Mucosa of descending colon (tissue), 3 donors: ENCODE results near the gene SERPINF2. TPM values are rescaled to one million over a fixed set of nuclear protein-coding genes. Genes with fewer than 3 reads are reported as not detected.

Source experiments
- ATAC-seq: fragments of 200-7000 bp; cut with Tn5 transposase; one replicate; pipeline ENCODE4 v1.9.1; 2020; ENCODE audit warnings: mild to moderate bottlenecking, moderate library complexity
- DNase-seq, 3 donors: peaks; one replicate each; pipeline ENCODE4 v3.0.0-alpha.2; 2020
- H3K36me3 ChIP-seq: fragments of 200-600 bp; one replicate; pipeline ENCODE4 v1.8.0; 2021; ENCODE audit warnings: low read depth, mild to moderate bottlenecking
- H3K4me1 ChIP-seq: fragments of 200-600 bp; one replicate; pipeline ENCODE4 v1.8.0; 2021; ENCODE audit warnings: low read depth, mild to moderate bottlenecking
- H3K4me3 ChIP-seq: fragments of 200-600 bp; one replicate; pipeline ENCODE4 v1.8.0; 2021; ENCODE audit warnings: mild to moderate bottlenecking
- H3K9me3 ChIP-seq: fragments of 200-600 bp; one replicate; pipeline ENCODE4 v1.8.0; 2021; ENCODE audit warnings: mild to moderate bottlenecking
- intact Hi-C, 2 donors: fragments of 100-400 bp; cut with DNase I in 1 of 2; cut with micrococcal nuclease in 1 of 2; formaldehyde crosslinking; loops; one replicate each; pipeline versions ENCODE4 v1.11.0 to v1.11.1; 2022; cut with DNase I, micrococcal nuclease
- total RNA-seq, 3 donors: library from RNA; stranded (reverse); fragmentation: NEBNext Ultra II Directional in 2 of 3; extraction: Animal tissue kit (Norgen Biotek cat#: 25700) in 2 of 3; gene quantifications; one replicate each; pipeline versions ENCODE4 v1.2.1 to v1.2.4, GENCODE V29; 2021 to 2023
- TF ChIP-seq, protein P1 (sequence below): fragments of 200-600 bp; IDR thresholded peaks from one replicate; pipeline ENCODE4 v1.8.0; 2022; ENCODE audit warnings: antibody characterized with exemption, mild to moderate bottlenecking
- donor health status: DM: no; HTN: no; CAD: no; lungs with moderate emphysema.
- donor health status: DM: no; HTN: no; CAD: no.
- donor health status: DM: no; HTN: yes; CAD: no.

SERPINF2 gene
- total RNA-seq, 3 donors from 2014 or later = 0.78 to 8.2 (median 2.9) TPM

DNA sequence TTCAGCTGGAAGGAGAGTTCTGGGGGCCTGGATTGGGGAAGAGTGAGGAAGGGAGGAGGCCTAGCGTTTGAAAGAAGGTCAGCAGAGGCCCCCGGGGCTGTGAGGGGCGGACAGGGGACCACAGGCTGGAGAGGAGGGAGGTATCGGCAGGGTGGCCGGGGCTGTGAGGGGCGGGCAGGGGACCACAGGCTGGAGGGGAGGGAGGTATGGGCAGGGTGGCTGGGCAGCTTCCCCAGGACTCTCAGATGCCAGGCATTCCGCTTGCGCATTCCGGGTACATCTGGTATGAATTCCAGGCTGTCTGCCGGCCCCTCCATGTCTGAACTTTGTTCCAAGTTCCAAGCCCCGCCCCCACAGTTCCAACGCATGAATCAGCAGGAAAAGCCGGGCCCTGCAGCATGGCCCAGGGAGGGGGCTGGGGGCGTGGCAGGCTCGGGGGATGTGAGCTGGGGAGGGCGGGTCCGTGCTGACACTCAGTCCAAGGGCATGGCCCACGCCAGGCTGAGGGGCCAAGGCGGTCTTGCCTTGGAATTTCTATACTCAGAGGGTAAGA, 28.2 kb upstream of the SERPINF2 start:
- DNase-seq (peak; percentile 97 to 100 (median 97)), ATAC-seq (peak; percentile 43)
- TF ChIP-seq, protein P1, sequence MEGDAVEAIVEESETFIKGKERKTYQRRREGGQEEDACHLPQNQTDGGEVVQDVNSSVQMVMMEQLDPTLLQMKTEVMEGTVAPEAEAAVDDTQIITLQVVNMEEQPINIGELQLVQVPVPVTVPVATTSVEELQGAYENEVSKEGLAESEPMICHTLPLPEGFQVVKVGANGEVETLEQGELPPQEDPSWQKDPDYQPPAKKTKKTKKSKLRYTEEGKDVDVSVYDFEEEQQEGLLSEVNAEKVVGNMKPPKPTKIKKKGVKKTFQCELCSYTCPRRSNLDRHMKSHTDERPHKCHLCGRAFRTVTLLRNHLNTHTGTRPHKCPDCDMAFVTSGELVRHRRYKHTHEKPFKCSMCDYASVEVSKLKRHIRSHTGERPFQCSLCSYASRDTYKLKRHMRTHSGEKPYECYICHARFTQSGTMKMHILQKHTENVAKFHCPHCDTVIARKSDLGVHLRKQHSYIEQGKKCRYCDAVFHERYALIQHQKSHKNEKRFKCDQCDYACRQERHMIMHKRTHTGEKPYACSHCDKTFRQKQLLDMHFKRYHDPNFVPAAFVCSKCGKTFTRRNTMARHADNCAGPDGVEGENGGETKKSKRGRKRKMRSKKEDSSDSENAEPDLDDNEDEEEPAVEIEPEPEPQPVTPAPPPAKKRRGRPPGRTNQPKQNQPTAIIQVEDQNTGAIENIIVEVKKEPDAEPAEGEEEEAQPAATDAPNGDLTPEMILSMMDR = no peak
- Histone ChIP-seq H3K36me3 (peaks cover 14% of the 10 kb centered on the region), H3K4me3 (no peak overlapping the region), H3K9me3 (no peaks in the 10 kb centered on the region), H3K4me1 (peaks cover 49% of the 10 kb centered on the region)
- intact Hi-C loops = no loop called here

DNA sequence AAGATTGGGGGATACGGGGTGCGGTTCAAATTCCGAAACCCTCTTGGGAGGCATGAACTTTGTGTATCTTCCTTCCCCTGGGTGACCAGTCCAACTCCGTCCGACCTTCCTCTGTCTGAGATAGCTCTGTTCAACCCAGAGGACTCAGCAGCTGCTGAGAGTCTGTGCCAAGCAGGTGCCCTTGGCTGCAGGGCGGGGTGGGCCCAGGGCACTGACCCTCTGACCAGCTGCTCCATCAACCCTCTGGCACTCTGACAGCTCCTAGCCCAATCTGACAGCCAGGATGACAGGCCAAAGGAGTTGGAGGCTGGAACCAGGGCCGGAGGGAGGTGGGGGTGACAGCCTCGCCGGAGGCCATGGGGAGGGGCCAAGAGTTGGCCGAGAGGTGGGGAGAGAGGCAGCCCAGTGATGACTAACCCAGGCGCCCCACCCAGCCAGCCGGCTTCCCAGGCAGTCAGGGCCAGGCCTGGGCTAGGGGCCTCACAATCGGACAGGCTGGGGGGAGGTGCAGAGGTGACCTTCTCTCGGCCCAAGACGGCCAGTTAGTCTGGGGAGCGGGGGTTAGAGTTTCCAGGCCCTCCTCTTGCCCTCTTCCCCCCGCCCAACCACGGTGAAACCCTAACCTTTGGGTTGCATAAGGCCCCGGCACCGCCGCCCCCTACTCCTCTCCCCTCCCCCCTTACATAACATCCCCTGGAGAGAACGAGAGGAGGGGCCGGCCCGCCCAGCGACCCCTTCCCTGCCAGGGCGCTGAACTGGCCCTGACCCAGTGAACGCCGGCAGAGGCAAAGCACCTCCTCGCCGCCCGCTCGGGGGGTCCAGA, 27.5 kb upstream of the SERPINF2 start:
- ATAC-seq (peak; percentile 55), DNase-seq (peak; percentile 84 to 93 (median 90))
- intact Hi-C loops = no loop called here
- H3K4me1 ChIP-seq = peaks cover 50% of the 10 kb centered on the region
- TF ChIP-seq, protein P1 = no peak
- H3K9me3 ChIP-seq = no peaks in the 10 kb centered on the region
- H3K4me3 ChIP-seq = peak overlapping the region; percentile 99
- peaks cover 14% of the 10 kb centered on the region for H3K36me3 ChIP-seq

DNA sequence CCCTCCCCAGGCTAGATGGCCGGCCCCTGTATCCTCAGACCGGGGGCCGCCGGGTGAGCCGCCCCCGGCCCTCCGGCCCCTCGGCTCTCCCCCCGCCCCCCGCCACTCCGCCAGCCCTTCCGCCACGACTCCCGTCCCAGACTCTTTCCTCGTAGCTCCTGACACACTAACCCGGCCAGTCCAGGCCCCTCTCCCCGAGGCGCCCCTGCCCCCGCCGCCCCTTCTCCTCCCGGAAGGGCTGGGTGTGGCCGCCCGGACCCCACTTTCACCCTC, 26.9 kb upstream of the SERPINF2 start:
- peaks cover 55% of the 10 kb centered on the region for H3K4me1 ChIP-seq
- intact Hi-C loops = no loop called here
- ATAC-seq (no peak), DNase-seq (no peak)
- peaks cover 14% of the 10 kb centered on the region for H3K36me3 ChIP-seq
- H3K9me3 ChIP-seq = no peaks in the 10 kb centered on the region
- TF ChIP-seq, protein P1 = no peak
- peak overlapping the region; percentile 99 for H3K4me3 ChIP-seq

DNA sequence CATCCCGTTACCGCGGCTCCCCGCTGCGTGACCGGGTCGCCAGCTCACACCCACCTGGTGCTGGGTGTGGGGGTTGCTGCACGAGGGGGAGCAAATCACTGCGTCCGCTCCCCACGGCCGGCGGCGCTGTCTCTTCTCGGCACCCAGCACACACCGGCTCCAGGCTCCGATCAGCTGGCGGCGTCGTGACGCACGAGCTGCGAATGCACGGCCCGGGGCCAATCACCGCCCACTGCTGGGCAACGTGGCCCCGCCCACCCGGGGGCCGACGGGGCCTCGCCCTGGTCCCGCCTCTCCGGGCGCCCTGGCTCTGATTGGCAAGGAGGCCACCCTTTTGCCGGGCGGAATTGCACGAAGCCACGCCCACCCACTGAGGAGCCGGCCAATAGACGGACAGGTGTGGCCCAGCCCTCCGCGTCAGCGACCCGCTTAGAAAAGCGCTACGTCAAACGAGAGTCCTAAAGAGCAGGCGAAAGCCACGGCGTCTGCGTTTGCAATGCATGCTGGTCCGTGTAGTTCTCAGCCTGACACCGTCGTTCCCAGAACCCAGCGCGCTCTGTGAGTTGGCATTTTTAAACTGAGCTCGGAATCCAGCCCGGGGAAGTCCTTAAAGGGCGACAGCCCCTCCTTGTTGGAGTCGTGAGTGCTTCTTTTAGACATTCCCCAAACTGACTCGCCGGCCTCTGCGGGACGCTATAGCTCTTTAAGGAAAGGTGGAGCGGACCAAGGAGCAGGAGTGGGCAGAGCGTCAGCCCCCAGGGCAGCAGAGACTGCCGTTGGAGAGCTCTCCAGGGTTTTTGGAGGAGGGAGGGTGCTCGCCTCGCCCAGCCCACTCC, 26.4 kb upstream of the SERPINF2 start:
- TF ChIP-seq, protein P1 = no peak
- peak; percentile 74 for ATAC-seq
- Histone ChIP-seq H3K4me1 (peaks cover 52% of the 10 kb centered on the region), H3K4me3 (peak overlapping the region; percentile 99), H3K9me3 (no peaks in the 10 kb centered on the region), H3K36me3 (peaks cover 14% of the 10 kb centered on the region)
- DNase-seq = peak; percentile 99 to 100 (median 100)
- intact Hi-C loops = no loop called here

DNA sequence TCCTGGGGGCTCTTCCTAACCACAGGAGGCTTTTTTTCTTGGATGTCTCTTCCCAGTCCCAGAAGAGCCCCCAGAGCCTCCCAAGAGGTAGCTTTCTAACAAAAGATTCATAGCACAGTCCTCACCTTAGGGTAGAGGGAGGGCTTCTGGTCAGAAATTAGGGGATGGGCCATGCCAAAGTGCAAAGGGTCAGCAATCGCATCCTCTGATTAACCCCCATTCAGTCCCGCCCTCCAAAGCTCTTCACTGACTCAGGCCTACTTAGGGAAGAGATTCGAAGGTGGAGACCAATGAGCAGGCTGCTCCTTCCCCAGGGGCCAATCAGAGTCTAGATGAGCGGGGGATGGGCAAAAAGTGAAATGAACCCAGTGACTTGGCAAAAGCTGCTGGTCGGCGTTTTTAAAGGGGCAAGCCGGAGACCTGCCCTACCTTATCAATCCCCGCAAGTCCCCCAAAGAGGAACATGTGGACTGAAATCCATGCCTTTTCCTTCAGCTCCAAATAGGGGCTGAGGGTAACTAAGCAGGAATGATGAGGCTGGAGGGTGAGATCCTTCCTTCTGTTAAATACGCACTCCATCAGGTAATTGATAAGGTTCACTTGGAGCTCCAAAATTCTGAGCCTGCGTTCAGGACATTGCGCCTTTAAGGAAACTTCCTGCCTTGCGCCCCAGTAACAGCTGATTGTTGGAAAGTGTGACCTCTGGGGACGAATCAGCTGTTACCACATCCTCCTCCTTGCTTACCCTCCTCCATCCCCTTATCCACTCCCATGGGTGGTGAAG, 25.6 kb upstream of the SERPINF2 start:
- intact Hi-C loops = no loop called here
- peak; percentile 69 for ATAC-seq
- peaks cover 8% of the 10 kb centered on the region for H3K36me3 ChIP-seq
- peaks cover 47% of the 10 kb centered on the region for H3K4me1 ChIP-seq
- H3K4me3 ChIP-seq = peak overlapping the region; percentile 99
- TF ChIP-seq, protein P1 = no peak
- no peaks in the 10 kb centered on the region for H3K9me3 ChIP-seq
- peak; percentile 84 to 96 (median 90) for DNase-seq
